ENCODE results near the gene CST3. TPM values are rescaled to one million over a fixed set of nuclear protein-coding genes. Genes with fewer than 3 reads are reported as not detected.

The CST3 gene
- total RNA-seq, 2 donors from 2014 or later: 1,107 to 2,392 TPM

DNA sequence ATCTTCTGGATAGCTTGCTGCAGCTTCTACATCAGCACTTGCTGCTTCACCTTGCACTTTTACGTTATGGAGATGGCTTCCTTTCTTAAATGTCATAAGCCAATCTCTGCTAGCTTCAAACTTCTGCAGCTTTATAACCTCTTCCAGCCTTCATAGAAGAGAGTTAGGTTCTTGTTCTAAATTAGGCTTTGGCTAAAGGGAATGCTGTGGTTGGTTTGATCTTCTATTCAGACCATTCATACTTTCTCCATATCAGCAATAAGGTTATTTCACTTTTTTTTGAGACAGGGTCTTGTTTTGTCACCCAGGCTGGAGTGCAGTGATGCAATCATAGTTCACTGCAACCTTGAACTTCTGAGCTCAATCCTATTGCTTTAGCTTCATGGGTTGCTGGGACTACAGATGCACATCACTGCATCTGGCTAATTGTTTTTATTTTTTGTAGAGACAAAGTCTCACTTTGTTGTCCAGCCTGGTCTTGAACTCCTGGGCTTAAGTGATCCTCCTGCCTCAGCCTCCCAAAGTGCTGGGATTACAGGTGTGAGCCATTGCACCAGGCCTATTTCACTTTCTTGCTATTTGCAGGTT is 12.2 kb upstream of the CST3 start:
- Histone ChIP-seq H3K4me1 (ENCODE audit: control insufficient read depth in 1 of 2, low read depth in 2 of 2) (peaks cover 4 to 9% of the 10 kb centered on the region in 2 donors), H3K9me3 (no peaks in the 10 kb centered on the region), H3K4me3 (no peak overlapping the region), H3K27me3 (replicated peaks; ENCODE audit: insufficient read depth) (no peaks in the 10 kb centered on the region), H3K27ac (no peak overlapping the region), H3K36me3 (no peaks in the 10 kb centered on the region)
- ATAC-seq (ENCODE audit: insufficient number of reproducible peaks, low FRiP score, low read depth) (no peak), DNase-seq (ENCODE audit: low spot score) (no peak)
- TF ChIP-seq, protein P1, sequence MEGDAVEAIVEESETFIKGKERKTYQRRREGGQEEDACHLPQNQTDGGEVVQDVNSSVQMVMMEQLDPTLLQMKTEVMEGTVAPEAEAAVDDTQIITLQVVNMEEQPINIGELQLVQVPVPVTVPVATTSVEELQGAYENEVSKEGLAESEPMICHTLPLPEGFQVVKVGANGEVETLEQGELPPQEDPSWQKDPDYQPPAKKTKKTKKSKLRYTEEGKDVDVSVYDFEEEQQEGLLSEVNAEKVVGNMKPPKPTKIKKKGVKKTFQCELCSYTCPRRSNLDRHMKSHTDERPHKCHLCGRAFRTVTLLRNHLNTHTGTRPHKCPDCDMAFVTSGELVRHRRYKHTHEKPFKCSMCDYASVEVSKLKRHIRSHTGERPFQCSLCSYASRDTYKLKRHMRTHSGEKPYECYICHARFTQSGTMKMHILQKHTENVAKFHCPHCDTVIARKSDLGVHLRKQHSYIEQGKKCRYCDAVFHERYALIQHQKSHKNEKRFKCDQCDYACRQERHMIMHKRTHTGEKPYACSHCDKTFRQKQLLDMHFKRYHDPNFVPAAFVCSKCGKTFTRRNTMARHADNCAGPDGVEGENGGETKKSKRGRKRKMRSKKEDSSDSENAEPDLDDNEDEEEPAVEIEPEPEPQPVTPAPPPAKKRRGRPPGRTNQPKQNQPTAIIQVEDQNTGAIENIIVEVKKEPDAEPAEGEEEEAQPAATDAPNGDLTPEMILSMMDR (IDR thresholded peaks at IDR 0.05): no peak

DNA sequence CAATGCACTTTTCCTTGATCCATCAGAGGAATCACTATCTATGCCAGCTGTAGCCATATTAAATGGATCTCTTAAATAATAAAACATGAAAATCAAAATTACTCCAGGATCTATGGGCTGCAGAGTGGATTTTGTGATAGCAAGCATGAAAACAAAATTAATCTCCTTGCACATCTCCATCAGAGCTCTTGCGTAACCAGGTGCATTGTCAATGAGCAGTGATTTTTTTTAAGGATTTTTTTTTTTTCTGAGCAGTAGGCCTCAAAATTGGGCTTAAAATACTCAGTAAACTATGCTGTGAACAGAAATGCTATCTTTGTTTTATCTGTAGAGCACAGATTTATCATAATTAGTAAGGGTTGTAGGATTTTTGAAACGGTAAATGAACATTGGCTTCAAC is 11.5 kb upstream of the CST3 start:
- H3K9me3 ChIP-seq: no peaks in the 10 kb centered on the region
- H3K4me1 ChIP-seq (ENCODE audit: control insufficient read depth in 1 of 2, low read depth in 2 of 2): peaks cover 0 to 3% of the 10 kb centered on the region in 2 donors
- TF ChIP-seq, protein P1 (IDR thresholded peaks at IDR 0.05): no peak
- ATAC-seq (ENCODE audit: insufficient number of reproducible peaks, low FRiP score, low read depth): no peak
- H3K36me3 ChIP-seq: no peaks in the 10 kb centered on the region
- no peak overlapping the region for H3K27ac ChIP-seq
- H3K4me3 ChIP-seq: no peak overlapping the region
- no peak for DNase-seq (ENCODE audit: low spot score)
- H3K27me3 ChIP-seq (replicated peaks; ENCODE audit: insufficient read depth): no peaks in the 10 kb centered on the region

DNA sequence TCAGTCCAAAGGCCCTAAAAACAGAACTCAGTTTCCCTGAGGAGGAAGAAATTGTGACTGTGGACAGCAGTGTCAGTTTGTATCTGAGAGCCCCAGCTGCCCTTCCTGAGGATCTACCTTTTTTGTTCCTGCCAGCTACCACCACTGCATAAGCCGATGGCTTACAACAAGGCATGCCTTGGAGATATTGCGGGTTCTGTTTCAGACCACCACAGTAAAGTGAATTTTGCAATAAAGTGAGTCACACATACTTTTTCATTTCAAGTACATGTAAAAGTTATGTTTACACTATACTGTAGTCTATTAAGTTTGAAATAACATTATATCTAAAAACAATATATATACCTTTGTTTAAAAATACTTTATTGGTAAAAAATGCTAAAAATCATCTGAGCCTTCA is 9.6 kb upstream of the CST3 start:
- DNase-seq (ENCODE audit: low spot score) (no peak), ATAC-seq (ENCODE audit: insufficient number of reproducible peaks, low FRiP score, low read depth) (no peak)
- Histone ChIP-seq H3K4me1 (ENCODE audit: control insufficient read depth in 1 of 2, low read depth in 2 of 2) (no peaks in the 10 kb centered on the region), H3K27ac (no peak overlapping the region), H3K36me3 (no peaks in the 10 kb centered on the region), H3K9me3 (no peaks in the 10 kb centered on the region), H3K4me3 (no peak overlapping the region), H3K27me3 (replicated peaks; ENCODE audit: insufficient read depth) (no peaks in the 10 kb centered on the region)
- TF ChIP-seq, protein P1 (IDR thresholded peaks at IDR 0.05): no peak

DNA sequence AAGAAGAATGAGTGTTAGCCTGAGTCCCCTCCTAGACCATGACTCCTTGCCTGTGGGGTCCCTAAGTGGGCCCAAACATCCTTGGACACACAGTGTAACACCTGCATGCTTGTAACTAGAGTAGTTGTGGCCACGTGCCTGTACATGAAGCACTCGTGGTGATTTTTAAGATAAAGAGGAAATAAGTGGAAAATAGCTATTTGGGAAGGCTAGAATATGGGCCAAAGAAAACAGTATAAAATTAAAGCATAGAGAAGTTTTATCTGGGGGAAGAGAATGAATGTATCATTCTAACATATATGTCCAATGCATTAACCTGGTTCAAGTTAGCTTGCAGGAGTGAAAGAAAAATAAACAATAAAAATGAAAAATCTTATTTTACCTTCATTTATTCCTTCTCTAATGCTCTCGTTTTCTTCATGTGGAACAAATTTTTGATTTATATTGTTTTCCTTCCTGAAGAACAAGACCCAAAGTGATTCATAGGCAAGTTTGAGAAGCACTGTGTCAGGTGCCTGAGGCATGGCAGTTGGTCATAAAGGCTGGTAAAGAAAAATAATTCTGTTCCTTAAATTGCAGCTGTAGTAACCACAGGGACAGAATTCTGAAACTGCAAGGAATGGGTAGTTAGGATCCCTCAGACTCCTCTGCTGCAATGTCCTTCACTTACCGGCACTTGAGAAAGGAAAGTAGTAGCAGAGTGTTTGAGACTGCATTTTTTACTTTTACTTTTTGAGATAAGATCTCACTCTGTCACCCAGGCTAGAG is 8.5 kb upstream of the CST3 start:
- H3K36me3 ChIP-seq: no peaks in the 10 kb centered on the region
- no peak overlapping the region for H3K4me3 ChIP-seq
- ATAC-seq (ENCODE audit: insufficient number of reproducible peaks, low FRiP score, low read depth) (no peak), DNase-seq (ENCODE audit: low spot score) (no peak)
- peaks cover 0 to 5% of the 10 kb centered on the region in 2 donors for H3K4me1 ChIP-seq (ENCODE audit: control insufficient read depth in 1 of 2, low read depth in 2 of 2)
- no peaks in the 10 kb centered on the region for H3K27me3 ChIP-seq (replicated peaks; ENCODE audit: insufficient read depth)
- H3K9me3 ChIP-seq: no peaks in the 10 kb centered on the region
- TF ChIP-seq, protein P1 (IDR thresholded peaks at IDR 0.05): no peak
- no peak overlapping the region for H3K27ac ChIP-seq

DNA sequence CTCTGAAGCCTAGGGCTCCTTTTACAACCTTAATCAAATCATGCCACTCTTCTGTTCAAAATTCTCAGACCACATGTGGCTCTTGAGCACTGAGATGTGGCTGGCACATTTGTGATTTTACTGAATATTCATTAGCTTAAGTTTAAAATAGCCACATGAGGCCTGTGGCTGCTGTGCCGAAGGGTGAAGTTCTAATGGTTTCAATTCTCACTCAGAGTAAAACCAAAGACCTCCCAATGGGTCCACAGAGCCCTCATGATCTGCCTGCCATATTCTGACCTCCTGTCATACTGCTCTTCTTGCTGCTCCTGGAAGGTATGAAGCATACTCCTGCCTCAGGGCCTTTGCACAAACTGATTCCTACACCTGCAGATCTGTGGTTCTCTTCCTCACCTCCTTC is 7.8 kb upstream of the CST3 start:
- no peak for DNase-seq (ENCODE audit: low spot score)
- Histone ChIP-seq H3K36me3 (no peaks in the 10 kb centered on the region), H3K27ac (no peak overlapping the region), H3K4me3 (no peak overlapping the region), H3K4me1 (ENCODE audit: control insufficient read depth in 1 of 2, low read depth in 2 of 2) (peaks cover 0 to 5% of the 10 kb centered on the region in 2 donors), H3K9me3 (no peaks in the 10 kb centered on the region), H3K27me3 (replicated peaks; ENCODE audit: insufficient read depth) (no peaks in the 10 kb centered on the region)
- TF ChIP-seq, protein P1 (IDR thresholded peaks at IDR 0.05): no peak
- no peak for ATAC-seq (ENCODE audit: insufficient number of reproducible peaks, low FRiP score, low read depth)
